Glutamatergic neuron (in vitro differentiated cells): ENCODE data around the gene NPAS2. TPM values are rescaled to one million over a fixed set of nuclear protein-coding genes. Genes with fewer than 3 reads are reported as not detected.

Source experiments
- DNase-seq: peaks from one replicate; pipeline ENCODE4 v3.0.0; 2022
- H3K27ac Mint-ChIP-seq: one replicate; pipeline ENCODE4 v1.8.0; 2020; ENCODE audit warnings: mild to moderate bottlenecking, mixed read lengths, inconsistent platforms; ENCODE audit not compliant: unreplicated experiment
- H3K27me3 Mint-ChIP-seq: one replicate; pipeline ENCODE4 v1.8.0; 2020; ENCODE audit warnings: mild to moderate bottlenecking, moderate library complexity, mixed read lengths, inconsistent platforms; ENCODE audit not compliant: unreplicated experiment
- H3K36me3 Mint-ChIP-seq: one replicate; pipeline ENCODE4 v1.8.0; 2020; ENCODE audit warnings: mild to moderate bottlenecking, mixed read lengths, inconsistent platforms; ENCODE audit not compliant: unreplicated experiment
- H3K4me1 Mint-ChIP-seq: one replicate; pipeline ENCODE4 v1.8.0; 2020; ENCODE audit warnings: mild to moderate bottlenecking, low read depth, mixed read lengths, inconsistent platforms; ENCODE audit not compliant: unreplicated experiment
- H3K4me3 Mint-ChIP-seq: one replicate; pipeline ENCODE4 v1.8.0; 2020; ENCODE audit warnings: mild to moderate bottlenecking, mixed read lengths, inconsistent platforms; ENCODE audit not compliant: unreplicated experiment
- H3K9me3 Mint-ChIP-seq: one replicate; pipeline ENCODE4 v1.8.0; 2020; ENCODE audit warnings: mild to moderate bottlenecking, moderate library complexity, mixed read lengths, inconsistent platforms; ENCODE audit not compliant: unreplicated experiment
- CTCF ChIP-seq: fragments of 200-600 bp; sonication (generic); IDR thresholded peaks from one replicate; pipeline ENCODE4 v1.5.0; 2021; ENCODE audit not compliant: partially characterized antibody, unreplicated experiment
- total RNA-seq: library from RNA; stranded (reverse); fragmentation: NEBNext Ultra II Directional; extraction: Animal tissue kit (Norgen Biotek cat#: 25700); gene quantifications from one replicate; pipeline ENCODE4 v1.2.1, GENCODE V29; 2021; ENCODE audit not compliant: unreplicated experiment

NPAS2 gene
- total RNA-seq, 1 donor from 2014 or later = 0.54 TPM

GRCh38 chr2:101041413-101041812 lies 221.5 kb downstream of the NPAS2 start:
- TF ChIP-seq CTCF = no peak
- H3K4me1 Mint-ChIP-seq = no peaks in the 10 kb centered on the region
- no peak for DNase-seq
- H3K27me3 Mint-ChIP-seq = no peaks in the 10 kb centered on the region
- H3K36me3 Mint-ChIP-seq = no peaks in the 10 kb centered on the region
- no peak overlapping the region for H3K4me3 Mint-ChIP-seq
- no peaks in the 10 kb centered on the region for H3K9me3 Mint-ChIP-seq
- H3K27ac Mint-ChIP-seq = no peak overlapping the region

- no peak overlapping the region for H3K27ac Mint-ChIP-seq
- H3K27me3 Mint-ChIP-seq = peaks cover 4% of the 10 kb centered on the region
- no peak overlapping the region for H3K4me3 Mint-ChIP-seq
- peaks cover 5% of the 10 kb centered on the region for H3K4me1 Mint-ChIP-seq
- no peak for DNase-seq
- TF ChIP-seq CTCF = no peak
- H3K36me3 Mint-ChIP-seq = no peaks in the 10 kb centered on the region
- no peaks in the 10 kb centered on the region for H3K9me3 Mint-ChIP-seq
Observed at GRCh38 chr2:101045330-101045729, 225.4 kb downstream of the NPAS2 start.

Other genes with a start within 250 kb of the NPAS2 start
- 761 TPM for gene RPL31, start 182.2 kb downstream of the NPAS2 start, total RNA-seq